ENCODE results near the gene STX16. TPM values are rescaled to one million over a fixed set of nuclear protein-coding genes. Genes with fewer than 3 reads are reported as not detected.

STX16 gene
- total and polyA plus RNA-seq, 9 of the 15 experiments (the other 6 are each of a cell fraction or from before 2014, with no cell fraction given), result 4.4 to 43.5 (median 14.7) TPM

- peak; percentile 55 to 91 (median 56) for TF ChIP-seq CTCF (IDR thresholded peaks at IDR 0.05 in 2 of 3, conservative IDR thresholded peaks at IDR 0.05 in 1 of 3; ENCODE audit: insufficient read depth in 2 of 3, low read depth in 1 of 3, low read length in 3 of 3)
Measured at GRCh38 chr20:58628491-58629214, 22.4 kb upstream of the STX16 start (continued).

- Histone ChIP-seq H3K9me3 (replicated peaks; ENCODE audit: control insufficient read depth, insufficient read depth, low read depth, low read length) (no peaks in the 10 kb centered on the region), H3K4me3 (no peak overlapping the region), H3K4me1 (replicated peaks in 1 of 2; ENCODE audit: control insufficient read depth in 2 of 2, insufficient read depth in 2 of 2, low read length in 2 of 2) (peaks cover 10 to 13% of the 10 kb centered on the region in 2 experiments), H3K27me3 (ENCODE audit: control insufficient read depth in 2 of 2, insufficient read depth in 2 of 2, low read length in 2 of 2) (peaks cover 0 to 2% of the 10 kb centered on the region in 2 experiments; a peak in 1 of 5 replicates), H3K9ac (ENCODE audit: insufficient read depth in 1 of 2, low read depth in 2 of 2, low read length in 2 of 2) (no peak overlapping the region), H3K27ac (ENCODE audit: extremely low read depth, low read depth, low read length) (no peak overlapping the region), H3K4me2 (ENCODE audit: insufficient read depth, low read length) (no peak overlapping the region), H4K20me1 (replicated peaks; ENCODE audit: control insufficient read depth, insufficient read depth, low read length) (no peaks in the 10 kb centered on the region), H3K79me2 (ENCODE audit: control insufficient read depth, insufficient read depth, low read length) (no peaks in the 10 kb centered on the region), H2AFZ (ENCODE audit: low read depth, low read length) (no peak overlapping the region), H3K9me1 (ENCODE audit: control insufficient read depth, insufficient read depth, low read length) (no peaks in the 10 kb centered on the region), H3K36me3 (ENCODE audit: control insufficient read depth, insufficient read depth, low read length) (no peaks in the 10 kb centered on the region; the same call in 2 of the 3 replicates)
- no peak for FAIRE-seq
- POLR2A ChIA-PET, result interaction anchor here (2.3 kb wide), 1 partner anchor 10 kb away, joined by 8 read pairs; no protein-coding TSS in a partner anchor
- CTCF ChIA-PET (ENCODE audit: low intra/inter-chr PET ratio), result no interaction called here
- TF ChIP-seq RCOR1 (IDR thresholded peaks at IDR 0.05; ENCODE audit: borderline replicate concordance in 1 of 2, low read depth in 2 of 2, low read length in 2 of 2), result no peak
- TF ChIP-seq MEIS2 (IDR thresholded peaks at IDR 0.05; ENCODE audit: partially characterized antibody), result peak; percentile 59
- TF ChIP-seq PKNOX1 (IDR thresholded peaks at IDR 0.05), result peak; percentile 61; the same call in 1 of the 2 replicates
- intact Hi-C loops (cut with micrococcal nuclease) (no loop called here), in situ Hi-C loops (cut with MboI) (loop anchor here (25.0 kb wide), 1 partner anchor 392 kb away; the partner anchor contains the start of gene ANKRD60)
- no peak for DNase-seq (ENCODE audit: extremely low read depth in 1 of 4, low spot score in 3 of 4)
- ATAC-seq, result no peak
- 38% methylated on average over 1 of the region's 1 CpG for WGBS (ENCODE audit: insufficient coverage, low coverage, missing lambda C conversion rate)
- BruUV-seq (replicated peaks), result no TSS peak
Measured at GRCh38 chr20:58629215-58629580, 21.9 kb upstream of the STX16 start.
